Measurements from ENCODE around the gene FUBP3. TPM values are rescaled to one million over a fixed set of nuclear protein-coding genes. Genes with fewer than 3 reads are reported as not detected.

Gene FUBP3
- total RNA-seq, 1 experiment from 2014 or later: 73.7 TPM

GRCh38 chr9:130606887-130607600, 27.7 kb downstream of the FUBP3 start (continued):
- TF ChIP-seq ZBTB33 (IDR thresholded peaks at IDR 0.05; ENCODE audit: extremely low read depth, insufficient replicate concordance, low read length) (no peak), ATF3 (IDR thresholded peaks at IDR 0.05) (no peak), SRF (IDR thresholded peaks at IDR 0.05; ENCODE audit: low read depth) (no peak), MAX (IDR thresholded peaks at IDR 0.05) (no peak), CBX3 (IDR thresholded peaks at IDR 0.05; ENCODE audit: low read depth) (no peak)

GRCh38 chr9:130607640-130608420, 28.5 kb downstream of the FUBP3 start:
- no peak overlapping the region for H3K4me3 ChIP-seq (replicated peaks in 1 of 2; ENCODE audit: low read depth in 1 of 2, low read length in 2 of 2)
- no TSS peak for BruUV-seq (replicated peaks)
- no peaks in the 10 kb centered on the region for H3K9me3 ChIP-seq (ENCODE audit: control insufficient read depth in 1 of 2, insufficient read depth in 1 of 2, low read depth in 1 of 2, low read length in 2 of 2)
- no peak overlapping the region for H3K4me2 ChIP-seq (ENCODE audit: low read length)
- ChIA-PET POLR2A (no interaction called here), CTCF (no interaction called here), RAD21 (ENCODE audit: low non-redundant PET in 1 of 2, low total read pairs in 2 of 2, uncharacterized antibody in 2 of 2, unreplicated experiment in 2 of 2) (no interaction called here)
- ATAC-seq (no peak), DNase-seq (ENCODE audit: low read depth, low spot score) (no peak)
- intact Hi-C loops (cut with micrococcal nuclease): no loop called here
- no peak overlapping the region for H3K9ac ChIP-seq (ENCODE audit: low read length)
- peaks cover 15 to 21% of the 10 kb centered on the region in 2 experiments; a peak in 3 of 4 replicates for H3K36me3 ChIP-seq (ENCODE audit: control insufficient read depth in 1 of 2, insufficient read depth in 2 of 2, low read length in 2 of 2)
- H3K79me2 ChIP-seq (ENCODE audit: insufficient read depth, low read length): peaks cover 51% of the 10 kb centered on the region
- no peaks in the 10 kb centered on the region for H3K9me2 ChIP-seq (ENCODE audit: insufficient read depth)
- no peaks in the 10 kb centered on the region for H3K4me1 ChIP-seq (ENCODE audit: control insufficient read depth in 1 of 2, insufficient read depth in 2 of 2, low read length in 2 of 2)
- no peak for TF ChIP-seq EZH2phosphoT487 (IDR thresholded peaks at IDR 0.05; ENCODE audit: borderline replicate concordance)
- no peak for TF ChIP-seq CBX3 (IDR thresholded peaks at IDR 0.05; ENCODE audit: low read depth)
- TF ChIP-seq ZNF274 (IDR thresholded peaks at IDR 0.05; ENCODE audit: low read depth, low read length): no peak
- TF ChIP-seq YY1 (IDR thresholded peaks at IDR 0.05; ENCODE audit: extremely low read depth, insufficient replicate concordance, low read depth, low read length): no peak
- TF ChIP-seq SIN3A (IDR thresholded peaks at IDR 0.05; ENCODE audit: low read depth): no peak
- no peak for TF ChIP-seq RAD21 (IDR thresholded peaks at IDR 0.05; ENCODE audit: low read depth)
- no peak for TF ChIP-seq ZBTB33 (IDR thresholded peaks at IDR 0.05; ENCODE audit: extremely low read depth, insufficient replicate concordance, low read length)
- TF ChIP-seq POLR2AphosphoS5 (IDR thresholded peaks at IDR 0.05; ENCODE audit: low read depth, low read length): no peak
- no peak for TF ChIP-seq ELF1 (IDR thresholded peaks at IDR 0.05; ENCODE audit: borderline replicate concordance, low read depth)
- no peak overlapping the region for H2AFZ ChIP-seq (ENCODE audit: low read depth, low read length, poor library complexity, severe bottlenecking)
- no peaks in the 10 kb centered on the region for H4K20me1 ChIP-seq (ENCODE audit: insufficient read depth)
- no peak overlapping the region for H3K27ac ChIP-seq (ENCODE audit: low read depth, low read length)
- no peaks in the 10 kb centered on the region for H3K27me3 ChIP-seq (ENCODE audit: insufficient read depth, low read length)

All from HCT116 (cell line).